Small intestine (tissue), 7 donors: ENCODE data around the gene ZNF709. TPM values are rescaled to one million over a fixed set of nuclear protein-coding genes. Genes with fewer than 3 reads are reported as not detected.
"Not testable (repeated sequence)": the region's sequence is repeated elsewhere in the genome, so short reads cannot be mapped to it uniquely, and the experiment has no call there.

Experiments used
- DNase-seq, 2 donors: peaks; one replicate each; pipeline versions ENCODE4 v3.0.0 to v3.0.0-alpha.2; 2013
- FAIRE-seq: peaks from 2 replicates; lab custom pipeline; 2012; peaks lifted over from hg19 to GRCh38; lab: Jason Lieb, UNC
- H3K27ac ChIP-seq, 3 donors: one replicate each; pipeline ENCODE4 v1.5.1; 2013; ENCODE audit warnings: low read length in 2 of 3, mild to moderate bottlenecking in 2 of 3, control low read depth in 1 of 3, inconsistent platforms in 1 of 3, low read depth in 1 of 3, moderate library complexity in 1 of 3
- H3K27me3 ChIP-seq, 3 donors: one replicate each; pipeline ENCODE4 v1.6.1; 2013; ENCODE audit warnings: low read length in 3 of 3, inconsistent platforms in 1 of 3; ENCODE audit not compliant: control insufficient read depth in 3 of 3, insufficient read depth in 3 of 3
- H3K36me3 ChIP-seq, 3 donors: one replicate each; pipeline ENCODE4 v1.6.1; 2013; ENCODE audit warnings: low read length in 3 of 3, inconsistent platforms in 1 of 3, low read depth in 1 of 3, mild to moderate bottlenecking in 1 of 3, moderate library complexity in 1 of 3; ENCODE audit not compliant: control insufficient read depth in 3 of 3, insufficient read depth in 2 of 3
- H3K4me1 ChIP-seq, 3 donors: one replicate each; pipeline ENCODE4 v1.6.1; 2013; ENCODE audit warnings: low read length in 2 of 3, inconsistent platforms in 1 of 3, low read depth in 1 of 3, mild to moderate bottlenecking in 1 of 3, moderate library complexity in 1 of 3; ENCODE audit not compliant: control insufficient read depth in 3 of 3, insufficient read depth in 2 of 3
- H3K4me3 ChIP-seq, 3 donors: one replicate each; pipeline ENCODE4 v1.5.1; 2013; ENCODE audit warnings: low read length in 3 of 3, control low read depth in 1 of 3, inconsistent platforms in 1 of 3, low read depth in 1 of 3, mild to moderate bottlenecking in 1 of 3, moderate library complexity in 1 of 3
- H3K9me3 ChIP-seq, 2 donors: one replicate each; pipeline ENCODE4 v1.6.1; 2013; ENCODE audit warnings: low read depth in 1 of 2, low read length in 1 of 2; ENCODE audit not compliant: control insufficient read depth in 2 of 2, insufficient read depth in 1 of 2
- WGBS, 3 donors: extraction: QIAGEN DNeasy Blood & Tissue Kit; methylation state at CpG; one replicate each; pipeline ENCODE4 v1.1.7; 2013; 5-methylcytosine and 5-hydroxymethylcytosine counted together
- polyA plus RNA-seq, 4 donors: library from polyadenylated mRNA; stranded (reverse) in 3 of 4; unstranded in 1 of 4; fragments of 200-250 nt in 3 of 4; fragments of 120-200 nt in 1 of 4; gene quantifications; one replicate each; pipeline versions ENCODE4 v1.2.1 to v1.2.3, GENCODE V29; 2013
- donor health status: healthy with polysubstance abuse.
- donor health status: control.
- donor health status: control.
- donor health status: Bipolar disorder and iron deficiency.
- donor health status: healthy.

ZNF709 gene
- polyA plus RNA-seq, 4 donors = 0.76 to 2.9 TPM; not detected in 2

DNA sequence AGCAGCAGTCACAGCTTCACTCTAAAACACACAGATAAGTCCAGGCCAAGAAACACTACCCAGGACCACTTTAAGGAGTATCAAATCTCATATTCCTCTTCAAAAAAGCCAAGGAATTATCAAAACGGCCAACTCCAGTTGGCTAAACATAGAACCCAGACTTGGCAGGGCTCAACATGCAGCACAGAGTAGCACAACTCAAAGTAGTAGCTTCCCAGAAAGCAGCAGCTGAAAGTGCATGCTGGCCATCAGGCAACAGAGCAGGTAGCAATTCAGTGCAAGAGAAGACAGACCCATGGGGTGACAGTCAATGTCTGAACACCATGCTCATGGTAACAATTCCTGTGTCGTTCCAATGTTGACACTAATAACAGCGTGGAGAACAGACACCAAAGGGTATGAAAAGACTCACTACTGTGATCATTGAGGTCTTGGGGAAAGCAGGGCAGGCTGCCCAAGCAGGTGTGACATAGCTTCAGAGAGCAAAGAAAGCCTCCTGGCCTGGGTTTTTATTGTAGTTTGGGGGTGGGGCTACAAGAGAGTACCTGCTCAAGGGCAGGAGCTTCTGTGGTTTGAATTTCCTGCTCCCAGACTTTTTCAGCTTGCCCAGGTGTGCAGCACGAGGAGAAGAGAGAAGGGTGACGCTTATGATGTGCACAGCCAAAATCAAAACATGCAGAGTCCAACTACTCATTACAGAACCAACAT lies 6.2 kb downstream of the ZNF709 start:
- Histone ChIP-seq H3K4me1 (no peaks in the 10 kb centered on the region), H3K27ac (no peak overlapping the region), H3K27me3 (no peaks in the 10 kb centered on the region)

DNA sequence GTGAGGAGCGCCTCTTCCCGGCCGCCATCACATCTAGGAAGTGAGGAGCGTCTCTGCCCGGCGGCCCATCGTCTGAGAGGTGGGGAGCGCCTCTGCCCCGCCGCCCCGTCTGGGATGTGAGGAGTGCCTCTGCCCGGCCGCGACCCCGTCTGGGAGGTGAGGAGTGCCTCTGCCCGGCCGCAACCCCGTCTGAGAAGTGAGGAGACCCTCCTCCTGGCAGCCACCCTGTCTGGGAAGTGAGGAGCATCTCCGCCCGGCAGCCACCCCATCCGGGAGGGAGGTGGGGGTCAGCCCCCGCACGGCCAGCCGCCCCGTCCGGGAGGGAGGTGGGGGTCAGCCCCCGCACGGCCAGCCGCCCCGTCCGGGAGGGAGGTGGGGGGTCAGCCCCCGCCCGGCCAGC lies 17.0 kb downstream of the ZNF709 start:
- FAIRE-seq, H3K36me3 ChIP-seq, DNase-seq, H3K27me3 ChIP-seq, H3K27ac ChIP-seq, H3K4me1 ChIP-seq, H3K4me3 ChIP-seq: not testable (repeated sequence)
- peaks cover 0 to 49% of the 10 kb centered on the region in 2 donors for H3K9me3 ChIP-seq
- WGBS, 3 donors = 97 to 99% (median 97%) methylated on average over 16 to 33 of the region's 33 CpGs

More for the DNA sequence above, 6.2 kb downstream of the ZNF709 start:
- no peak overlapping the region for H3K4me3 ChIP-seq
- no peaks in the 10 kb centered on the region for H3K36me3 ChIP-seq
- no peak for FAIRE-seq
- DNase-seq = peak in 1 of 2 donors; percentile 42
- peaks cover 0 to 4% of the 10 kb centered on the region in 2 donors for H3K9me3 ChIP-seq
- 14 to 60% (median 21%) methylated on average over 5 of the region's 5 CpGs for WGBS, 3 donors

DNA sequence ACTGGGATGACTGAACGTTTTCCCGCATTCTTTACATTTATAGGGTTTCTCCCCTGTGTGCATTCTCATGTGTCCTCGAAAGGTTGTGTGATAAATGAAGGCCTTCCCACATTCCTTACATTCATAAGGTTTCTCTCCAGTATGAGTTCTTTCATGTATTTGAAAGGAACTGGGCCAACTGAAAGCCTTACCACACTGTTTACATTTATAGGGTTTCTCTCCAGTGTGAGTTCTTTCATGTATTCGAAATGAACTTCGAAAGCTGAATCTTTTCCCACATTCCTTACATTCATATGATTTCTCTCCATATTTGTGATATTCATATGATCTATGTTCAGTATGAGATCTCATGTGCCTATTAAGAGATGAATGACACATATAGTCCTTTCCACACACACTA lies 19.4 kb downstream of the ZNF709 start:
- FAIRE-seq = no peak
- WGBS, 3 donors = 75 to 97% (median 77%) methylated on average over 5 of the region's 5 CpGs
- Histone ChIP-seq H3K4me3 (no peak overlapping the region), H3K27me3 (no peaks in the 10 kb centered on the region), H3K36me3 (peaks cover 0 to 3% (median 0%) of the 10 kb centered on the region in 3 donors), H3K4me1 (no peaks in the 10 kb centered on the region), H3K9me3 (peaks cover 0 to 45% of the 10 kb centered on the region in 2 donors), H3K27ac (no peak overlapping the region)
- no peak for DNase-seq

- FAIRE-seq = no peak
- Histone ChIP-seq H3K4me1 (no peaks in the 10 kb centered on the region), H3K9me3 (peaks cover 0 to 46% of the 10 kb centered on the region in 2 donors), H3K4me3 (no peak overlapping the region), H3K27me3 (no peaks in the 10 kb centered on the region), H3K36me3 (peaks cover 0 to 3% (median 0%) of the 10 kb centered on the region in 3 donors), H3K27ac (no peak overlapping the region)
- 90 to 94% (median 93%) methylated on average over 3 of the region's 3 CpGs for WGBS, 3 donors
- DNase-seq = no peak
Observed at GRCh38 chr19:12464769-12465168, 19.8 kb downstream of the ZNF709 start.

- not testable (repeated sequence) for H3K4me1 ChIP-seq, H3K27ac ChIP-seq, H3K27me3 ChIP-seq, H3K36me3 ChIP-seq, DNase-seq, FAIRE-seq, H3K4me3 ChIP-seq
- WGBS, 3 donors = 93 to 98% (median 96%) methylated on average over 6 of the region's 6 CpGs
- peaks cover 0 to 40% of the 10 kb centered on the region in 2 donors for H3K9me3 ChIP-seq
Observed at GRCh38 chr19:12464139-12464538, 20.5 kb downstream of the ZNF709 start.

GRCh38 chr19:12453495-12453894 lies 31.1 kb downstream of the ZNF709 start:
- peak in 1 of 2 donors; percentile 4 for DNase-seq
- WGBS, 3 donors = 42 to 55% (median 47%) methylated on average over 6 of the region's 6 CpGs
- FAIRE-seq = no peak
- no peaks in the 10 kb centered on the region for H3K27me3 ChIP-seq
- H3K27ac ChIP-seq = no peak overlapping the region
- H3K36me3 ChIP-seq = peaks cover 0 to 5% (median 0%) of the 10 kb centered on the region in 3 donors
- H3K9me3 ChIP-seq = peaks cover 0 to 41% of the 10 kb centered on the region in 2 donors
- no peak overlapping the region for H3K4me3 ChIP-seq
- no peaks in the 10 kb centered on the region for H3K4me1 ChIP-seq

DNA sequence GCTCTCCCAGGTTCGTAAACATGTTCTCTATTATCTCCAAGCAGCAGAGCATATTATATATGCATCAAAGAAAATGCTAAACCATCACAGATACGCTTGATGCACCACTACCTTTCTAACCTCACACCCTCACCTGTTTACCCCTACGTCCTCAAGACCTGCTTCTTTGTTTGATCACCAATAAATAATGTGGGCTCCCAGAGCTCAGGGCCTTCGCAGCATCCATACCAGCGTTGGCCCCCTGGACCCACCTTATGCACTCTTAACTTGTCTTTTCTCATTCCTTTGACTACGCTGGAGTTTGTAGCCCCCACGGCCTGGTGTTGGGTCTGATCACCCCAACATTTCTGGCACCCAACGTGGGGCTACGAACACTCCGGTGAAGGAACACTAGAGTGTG lies 33.8 kb downstream of the ZNF709 start:
- Histone ChIP-seq H3K4me1 (no peaks in the 10 kb centered on the region), H3K27ac (no peak overlapping the region), H3K27me3 (no peaks in the 10 kb centered on the region), H3K4me3 (no peak overlapping the region), H3K36me3 (peaks cover 0 to 5% (median 0%) of the 10 kb centered on the region in 3 donors), H3K9me3 (peaks cover 0 to 36% of the 10 kb centered on the region in 2 donors)
- FAIRE-seq (no peak), DNase-seq (no peak)
- WGBS, 3 donors = 77 to 95% (median 78%) methylated on average over 10 of the region's 10 CpGs

- DNase-seq (no peak), FAIRE-seq (no peak)
- Histone ChIP-seq H3K9me3 (peaks cover 0 to 32% of the 10 kb centered on the region in 2 donors), H3K27ac (no peak overlapping the region), H3K27me3 (no peaks in the 10 kb centered on the region), H3K36me3 (peaks cover 0 to 5% (median 0%) of the 10 kb centered on the region in 3 donors), H3K4me3 (no peak overlapping the region), H3K4me1 (no peaks in the 10 kb centered on the region)
- 50 to 94% (median 52%) methylated on average over 2 of the region's 2 CpGs for WGBS, 3 donors
Observed at GRCh38 chr19:12448808-12449207, 35.8 kb downstream of the ZNF709 start.
